ENCODE data around the gene SLITRK1. TPM values are rescaled to one million over a fixed set of nuclear protein-coding genes. Genes with fewer than 3 reads are reported as not detected.
A peak's percentile ranks its signal among the peaks of the same experiment; 100 is the strongest.

SLITRK1 gene
- total RNA-seq, 1 donor from 2014 or later: 1.6 TPM

- no peak for DNase-seq (ENCODE audit: low read depth, low spot score)
- Mint-ChIP-seq H3K36me3 (ENCODE audit: low read depth) (peaks cover 3% of the 10 kb centered on the region), H3K27me3 (ENCODE audit: low read depth) (peaks cover 69% of the 10 kb centered on the region), H3K9me3 (peaks cover 3% of the 10 kb centered on the region), H3K27ac (ENCODE audit: unreplicated experiment) (no peak overlapping the region), H3K4me3 (peak overlapping the region; percentile 89), H3K4me1 (peaks cover 43% of the 10 kb centered on the region)
- no peak for TF ChIP-seq CTCF (conservative IDR thresholded peaks at IDR 0.05)
Observed at GRCh38 chr13:83883061-83883523, 818 bp upstream of the SLITRK1 start.

- H3K9me3 Mint-ChIP-seq: peaks cover 3% of the 10 kb centered on the region
- peak overlapping the region; percentile 89 for H3K4me3 Mint-ChIP-seq
- no peak for TF ChIP-seq CTCF (conservative IDR thresholded peaks at IDR 0.05)
- peaks cover 43% of the 10 kb centered on the region for H3K4me1 Mint-ChIP-seq
- H3K27ac Mint-ChIP-seq (ENCODE audit: unreplicated experiment): no peak overlapping the region
- H3K36me3 Mint-ChIP-seq (ENCODE audit: low read depth): peaks cover 3% of the 10 kb centered on the region
- peaks cover 69% of the 10 kb centered on the region for H3K27me3 Mint-ChIP-seq (ENCODE audit: low read depth)
- no peak for DNase-seq (ENCODE audit: low read depth, low spot score)
Observed at GRCh38 chr13:83882606-83882959, 309 bp upstream of the SLITRK1 start.

- TF ChIP-seq CTCF (conservative IDR thresholded peaks at IDR 0.05): no peak
- no peak overlapping the region for H3K27ac Mint-ChIP-seq (ENCODE audit: unreplicated experiment)
Observed at GRCh38 chr13:83881140-83881684, 1.1 kb downstream of the SLITRK1 start.

GRCh38 chr13:83880275-83881139, 1.8 kb downstream of the SLITRK1 start:
- peak overlapping the region; percentile 89 for H3K4me3 Mint-ChIP-seq
- H3K27me3 Mint-ChIP-seq (ENCODE audit: low read depth): peaks cover 69% of the 10 kb centered on the region

More at GRCh38 chr13:83881140-83881684, 1.1 kb downstream of the SLITRK1 start:
- Mint-ChIP-seq H3K4me3 (peak overlapping the region; percentile 89), H3K4me1 (peaks cover 43% of the 10 kb centered on the region), H3K36me3 (ENCODE audit: low read depth) (peaks cover 3% of the 10 kb centered on the region), H3K9me3 (peaks cover 3% of the 10 kb centered on the region), H3K27me3 (ENCODE audit: low read depth) (peaks cover 71% of the 10 kb centered on the region)
- DNase-seq (ENCODE audit: low read depth, low spot score): no peak

More at GRCh38 chr13:83880275-83881139, 1.8 kb downstream of the SLITRK1 start:
- Mint-ChIP-seq H3K9me3 (peaks cover 3% of the 10 kb centered on the region), H3K27ac (ENCODE audit: unreplicated experiment) (no peak overlapping the region), H3K4me1 (peaks cover 43% of the 10 kb centered on the region), H3K36me3 (ENCODE audit: low read depth) (peaks cover 3% of the 10 kb centered on the region)
- no peak for DNase-seq (ENCODE audit: low read depth, low spot score)
- TF ChIP-seq CTCF (conservative IDR thresholded peaks at IDR 0.05): no peak

Data from neural crest cell (in vitro differentiated cells).